OCI-LY7 (cell line): ENCODE measurements around the gene PXDC1. TPM values are rescaled to one million over a fixed set of nuclear protein-coding genes. Genes with fewer than 3 reads are reported as not detected.

Experiments used
- BruUV-seq: library from RNA; stranded (reverse); fragments of 400-500 nt; replicated peaks from 2 replicates; lab custom pipeline; 2021; lab: Mats Ljungman, UMichigan
- CTCF ChIA-PET: fragments of 300-600 bp; sonication (Branson Sonifier 250); formaldehyde crosslinking; loops from one replicate; lab custom pipeline; 2022; ENCODE audit warnings: antibody characterized with exemption; ENCODE audit not compliant: unreplicated experiment; lab: Charles Lee
- POLR2A ChIA-PET: fragments of 300-600 bp; sonication (Branson Sonifier 250); formaldehyde crosslinking; loops from one replicate; lab custom pipeline; 2022; ENCODE audit warnings: antibody characterized with exemption; lab: Charles Lee
- DNase-seq: peaks from one replicate; pipeline ENCODE4 v3.0.0-alpha.2; 2015; ENCODE audit warnings: low spot score
- H2AFZ ChIP-seq: fragments of 200-600 bp; sonication (generic), shearing (Covaris generic); 2 replicates; pipeline ENCODE4 v1.6.1; 2014; ENCODE audit warnings: mild to moderate bottlenecking, antibody characterized with exemption, low read length, moderate library complexity
- H3K27ac ChIP-seq: fragments of 200-600 bp; sonication (generic); 2 replicates; pipeline ENCODE4 v1.5.1; 2014; ENCODE audit warnings: mixed run types, low read depth, mild to moderate bottlenecking, moderate library complexity, low read length, inconsistent platforms; ENCODE audit not compliant: poor library complexity, severe bottlenecking
- H3K36me3 ChIP-seq: fragments of 200-600 bp; sonication (generic); 2 replicates; pipeline ENCODE4 v1.6.1; 2014; ENCODE audit warnings: mild to moderate bottlenecking, antibody characterized with exemption, low read length, moderate library complexity, mixed read lengths; ENCODE audit not compliant: insufficient read depth
- H3K4me1 ChIP-seq: fragments of 200-600 bp; sonication (generic); 2 replicates; pipeline ENCODE4 v1.5.1; 2014; ENCODE audit warnings: mild to moderate bottlenecking, low read length; ENCODE audit not compliant: insufficient read depth, poor library complexity, severe bottlenecking
- H3K4me2 ChIP-seq: fragments of 200-600 bp; sonication (generic); 2 replicates; pipeline ENCODE4 v1.6.1; 2014; ENCODE audit warnings: mild to moderate bottlenecking, low read length
- H3K4me3 ChIP-seq: fragments of 200-600 bp; sonication (generic); 2 replicates; pipeline ENCODE4 v1.5.1; 2014; ENCODE audit warnings: mild to moderate bottlenecking, low read depth, low read length; ENCODE audit not compliant: poor library complexity, severe bottlenecking
- H3K79me2 ChIP-seq: fragments of 200-600 bp; sonication (generic); 2 replicates; pipeline ENCODE4 v1.6.1; 2016; ENCODE audit warnings: low read depth, mild to moderate bottlenecking, low read length, moderate library complexity, mixed read lengths; ENCODE audit not compliant: insufficient read depth
- H3K9me2 ChIP-seq: fragments of 200-600 bp; sonication (generic); 2 replicates; pipeline ENCODE4 v1.6.1; 2016; ENCODE audit warnings: mild to moderate bottlenecking, low read length, mixed read lengths; ENCODE audit not compliant: insufficient read depth
- H3K9me3 ChIP-seq: fragments of 200-600 bp; sonication (generic); 2 replicates; pipeline ENCODE4 v1.6.1; 2014; ENCODE audit warnings: mild to moderate bottlenecking, mixed run types, low read length, mixed read lengths
- H4K20me1 ChIP-seq: fragments of 200-600 bp; sonication (generic); 2 replicates; pipeline ENCODE4 v1.6.1; 2014; ENCODE audit warnings: mild to moderate bottlenecking, antibody characterized with exemption, low read length, moderate library complexity, mixed read lengths; ENCODE audit not compliant: insufficient read depth
- CTCF ChIP-seq: fragments of 200-600 bp; sonication (generic); conservative IDR thresholded peaks from 2 replicates; pipeline ENCODE4 v1.5.1; 2014; ENCODE audit warnings: mild to moderate bottlenecking, antibody characterized with exemption, low read length, moderate library complexity, mixed read lengths
- EZH2phosphoT487 ChIP-seq: fragments of 200-600 bp; sonication (generic); IDR thresholded peaks from 2 replicates; pipeline ENCODE4 v1.6.1; 2018; ENCODE audit warnings: low read depth, borderline replicate concordance, mild to moderate bottlenecking, mixed run types, antibody characterized with exemption, low read length, moderate library complexity, mixed read lengths
- intact Hi-C: fragments of 100-400 bp; cut with micrococcal nuclease; formaldehyde crosslinking; loops from one replicate; pipeline ENCODE4 v1.10.0; 2022; ENCODE audit not compliant: unreplicated experiment
- total RNA-seq, 2 experiments: library from RNA; depleted of rRNA in 1 of 2; stranded (reverse); fragments of >200 nt in 1 of 2; shearing (Covaris generic) in 1 of 2; gene quantifications; 2 replicates each; pipeline ENCODE4 v1.2.3, GENCODE V29; 2014 to 2022

The PXDC1 gene
- total RNA-seq, 2 experiments from 2014 or later = not detected

DNA sequence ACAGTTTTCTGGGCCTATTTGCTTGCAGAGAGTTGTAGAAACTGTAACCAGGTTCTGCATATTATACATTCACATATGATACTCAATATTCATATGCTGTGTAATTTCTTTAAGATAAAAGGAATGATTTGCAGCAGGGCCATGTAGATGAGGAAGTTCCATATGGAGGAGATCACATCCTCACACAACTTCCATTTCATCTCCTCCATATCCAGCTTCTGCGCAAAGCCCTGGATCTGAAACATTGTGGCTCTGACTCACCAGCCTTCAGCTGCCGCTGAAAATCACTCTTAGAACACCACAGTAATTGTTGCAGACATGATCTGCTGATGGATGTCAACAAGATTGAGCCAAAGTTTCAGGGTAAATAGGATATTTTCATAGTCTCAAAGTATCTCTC, 57.7 kb downstream of the PXDC1 start:
- no peak overlapping the region for H3K4me2 ChIP-seq
- no peak overlapping the region for H3K4me3 ChIP-seq
- no peak overlapping the region for H3K27ac ChIP-seq
- no peak overlapping the region for H2AFZ ChIP-seq
- BruUV-seq = no TSS peak
- DNase-seq = no peak
- no peaks in the 10 kb centered on the region for H3K4me1 ChIP-seq
- intact Hi-C loops = no loop called here
- H3K9me2 ChIP-seq = no peaks in the 10 kb centered on the region
- ChIA-PET POLR2A (no interaction called here), CTCF (no interaction called here)
- H4K20me1 ChIP-seq = no peaks in the 10 kb centered on the region
- no peak for TF ChIP-seq EZH2phosphoT487
- TF ChIP-seq CTCF = no peak
- H3K9me3 ChIP-seq = no peaks in the 10 kb centered on the region
- H3K79me2 ChIP-seq = no peaks in the 10 kb centered on the region
- H3K36me3 ChIP-seq = no peaks in the 10 kb centered on the region

GRCh38 chr6:3690506-3690905, 61.0 kb downstream of the PXDC1 start:
- intact Hi-C loops = no loop called here
- CTCF ChIA-PET = no interaction called here

More at GRCh38 chr6:3690506-3690905, 61.0 kb downstream of the PXDC1 start:
- DNase-seq = no peak
- no peak overlapping the region for H3K4me3 ChIP-seq
- H4K20me1 ChIP-seq = no peaks in the 10 kb centered on the region
- no peaks in the 10 kb centered on the region for H3K9me2 ChIP-seq
- no peaks in the 10 kb centered on the region for H3K9me3 ChIP-seq
- H2AFZ ChIP-seq = no peak overlapping the region
- no peak overlapping the region for H3K4me2 ChIP-seq
- no TSS peak for BruUV-seq
- no peaks in the 10 kb centered on the region for H3K79me2 ChIP-seq
- no peaks in the 10 kb centered on the region for H3K36me3 ChIP-seq
- POLR2A ChIA-PET = interaction anchor here (0.7 kb wide), 1 partner anchor 452 kb away, joined by 3 read pairs; no protein-coding TSS in a partner anchor
- no peak for TF ChIP-seq EZH2phosphoT487
- no peak for TF ChIP-seq CTCF
- H3K4me1 ChIP-seq = no peaks in the 10 kb centered on the region
- H3K27ac ChIP-seq = no peak overlapping the region
